ENCODE results near the gene IFTAP. TPM values are rescaled to one million over a fixed set of nuclear protein-coding genes. Genes with fewer than 3 reads are reported as not detected.
"Not testable (repeated sequence)": the region's sequence is repeated elsewhere in the genome, so short reads cannot be mapped to it uniquely, and the experiment has no call there.

IFTAP gene
- total RNA-seq, 1 experiment from 2014 or later = 13.1 TPM

DNA sequence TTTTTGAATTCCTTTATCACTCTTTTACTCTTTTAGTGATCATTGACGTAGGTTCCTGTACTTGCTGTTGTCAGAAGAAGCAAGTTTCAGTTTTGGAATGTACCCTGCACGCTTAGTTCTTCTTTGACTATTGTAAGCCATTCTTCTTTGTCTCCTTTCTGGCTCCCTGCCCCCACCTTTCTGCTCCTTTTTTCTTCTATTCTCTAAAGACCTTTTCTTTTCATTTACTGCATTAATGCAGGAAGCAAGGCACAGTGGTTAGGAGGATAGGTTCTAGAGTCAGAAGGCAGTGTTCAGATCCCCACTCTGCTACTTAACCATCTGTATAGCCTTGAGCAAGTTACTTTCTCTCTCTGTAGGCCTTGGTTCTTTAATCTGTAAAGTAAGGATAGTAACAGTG is 37.5 kb downstream of the IFTAP start:
- DNase-seq (ENCODE audit: unreplicated experiment) = no peak
- CTCF ChIA-PET = no interaction called here

DNA sequence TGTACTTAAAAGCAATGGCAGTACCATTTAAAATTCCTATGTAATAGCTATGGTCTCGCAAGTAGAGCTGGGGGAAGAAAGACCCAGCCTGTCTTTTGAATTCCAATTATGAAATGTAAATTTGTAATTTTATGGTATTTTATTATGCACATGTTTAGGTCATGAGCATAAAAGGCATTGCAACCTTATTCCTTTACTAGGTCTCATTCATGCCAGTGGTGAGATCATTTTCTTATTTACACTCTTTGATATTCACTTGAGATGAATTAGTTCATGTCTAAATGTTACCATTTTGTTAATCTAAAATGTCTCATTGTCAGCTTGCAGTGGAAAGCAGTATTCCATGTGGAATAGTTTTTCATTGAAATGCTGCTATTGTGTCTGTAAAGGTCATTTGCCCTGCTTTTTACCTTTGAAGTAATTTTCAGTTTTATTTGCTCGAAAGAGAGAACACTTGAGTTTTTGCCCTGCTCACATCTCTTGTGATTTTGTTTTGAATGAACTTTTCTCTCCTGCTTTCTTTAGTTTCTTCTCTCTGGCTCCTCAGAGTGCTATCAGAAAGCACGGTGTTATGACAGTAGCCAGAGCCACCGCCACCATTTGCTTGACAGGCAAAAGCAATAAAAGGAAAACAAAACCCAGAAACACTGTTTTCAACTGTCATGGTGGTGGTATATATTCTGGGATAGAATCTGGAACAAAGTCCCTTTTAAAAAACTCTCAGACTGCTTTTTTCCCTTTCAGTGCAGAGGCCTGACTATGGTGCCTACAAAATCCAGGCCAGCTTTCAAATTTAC is 41.0 kb downstream of the IFTAP start:
- Mint-ChIP-seq H3K27ac (ENCODE audit: low read depth, unreplicated experiment) (no peak overlapping the region), H3K4me1 (ENCODE audit: insufficient read depth, unreplicated experiment) (no peaks in the 10 kb centered on the region), H3K4me3 (ENCODE audit: unreplicated experiment) (no peak overlapping the region), H3K27me3 (ENCODE audit: insufficient read depth, unreplicated experiment) (no peaks in the 10 kb centered on the region), H3K36me3 (ENCODE audit: insufficient read depth, unreplicated experiment) (peaks cover 18% of the 10 kb centered on the region), H3K9me3 (ENCODE audit: unreplicated experiment) (no peaks in the 10 kb centered on the region)
- POLR2A ChIA-PET = no interaction called here
- no peak for DNase-seq (ENCODE audit: unreplicated experiment)
- no TSS peak for BruUV-seq (replicated peaks)
- intact Hi-C loops (cut with micrococcal nuclease) = no loop called here
- TF ChIP-seq, protein P1, sequence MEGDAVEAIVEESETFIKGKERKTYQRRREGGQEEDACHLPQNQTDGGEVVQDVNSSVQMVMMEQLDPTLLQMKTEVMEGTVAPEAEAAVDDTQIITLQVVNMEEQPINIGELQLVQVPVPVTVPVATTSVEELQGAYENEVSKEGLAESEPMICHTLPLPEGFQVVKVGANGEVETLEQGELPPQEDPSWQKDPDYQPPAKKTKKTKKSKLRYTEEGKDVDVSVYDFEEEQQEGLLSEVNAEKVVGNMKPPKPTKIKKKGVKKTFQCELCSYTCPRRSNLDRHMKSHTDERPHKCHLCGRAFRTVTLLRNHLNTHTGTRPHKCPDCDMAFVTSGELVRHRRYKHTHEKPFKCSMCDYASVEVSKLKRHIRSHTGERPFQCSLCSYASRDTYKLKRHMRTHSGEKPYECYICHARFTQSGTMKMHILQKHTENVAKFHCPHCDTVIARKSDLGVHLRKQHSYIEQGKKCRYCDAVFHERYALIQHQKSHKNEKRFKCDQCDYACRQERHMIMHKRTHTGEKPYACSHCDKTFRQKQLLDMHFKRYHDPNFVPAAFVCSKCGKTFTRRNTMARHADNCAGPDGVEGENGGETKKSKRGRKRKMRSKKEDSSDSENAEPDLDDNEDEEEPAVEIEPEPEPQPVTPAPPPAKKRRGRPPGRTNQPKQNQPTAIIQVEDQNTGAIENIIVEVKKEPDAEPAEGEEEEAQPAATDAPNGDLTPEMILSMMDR (IDR thresholded peaks at IDR 0.05; ENCODE audit: unreplicated experiment) = no peak
- CTCF ChIA-PET = interaction anchor here (0.7 kb wide), 1 partner anchor 23 kb away, joined by 3 read pairs; no protein-coding TSS in a partner anchor

More for the DNA sequence above, 37.5 kb downstream of the IFTAP start:
- Mint-ChIP-seq H3K27ac (ENCODE audit: low read depth, unreplicated experiment) (no peak overlapping the region), H3K4me1 (ENCODE audit: insufficient read depth, unreplicated experiment) (no peaks in the 10 kb centered on the region), H3K27me3 (ENCODE audit: insufficient read depth, unreplicated experiment) (no peaks in the 10 kb centered on the region), H3K4me3 (ENCODE audit: unreplicated experiment) (no peak overlapping the region), H3K36me3 (ENCODE audit: insufficient read depth, unreplicated experiment) (peaks cover 15% of the 10 kb centered on the region), H3K9me3 (ENCODE audit: unreplicated experiment) (no peaks in the 10 kb centered on the region)
- POLR2A ChIA-PET = no interaction called here
- intact Hi-C loops (cut with micrococcal nuclease) = no loop called here
- BruUV-seq (replicated peaks) = no TSS peak
- TF ChIP-seq, protein P1 (IDR thresholded peaks at IDR 0.05; ENCODE audit: unreplicated experiment) = no peak

DNA sequence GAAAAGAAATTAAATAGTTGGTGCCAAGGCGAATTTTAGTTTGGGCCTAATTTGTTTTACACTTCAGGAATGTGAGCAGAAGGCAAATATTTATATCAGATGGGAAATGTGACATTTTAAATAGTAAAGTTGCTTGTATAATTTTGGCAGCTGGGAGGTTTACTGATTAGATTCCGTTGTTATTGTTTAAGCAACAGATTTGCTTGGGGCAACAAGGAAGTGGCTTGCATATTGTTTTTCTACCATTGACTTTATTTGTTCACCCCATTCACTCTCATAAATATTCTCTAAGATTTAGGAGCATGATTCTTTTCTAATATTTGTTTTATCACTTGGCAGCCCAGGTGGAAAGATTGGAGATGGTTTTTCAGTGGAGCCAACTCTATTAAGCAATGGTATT is 44.3 kb downstream of the IFTAP start:
- H3K36me3 Mint-ChIP-seq (ENCODE audit: insufficient read depth, unreplicated experiment) = peaks cover 18% of the 10 kb centered on the region
- no peak overlapping the region for H3K4me3 Mint-ChIP-seq (ENCODE audit: unreplicated experiment)
- CTCF ChIA-PET = interaction anchor here (0.7 kb wide), 1 partner anchor 128 kb away, joined by 4 read pairs; the partner anchor contains the start of gene TRAF6
- BruUV-seq (replicated peaks) = no TSS peak
- DNase-seq (ENCODE audit: unreplicated experiment) = no peak
- TF ChIP-seq, protein P1 (IDR thresholded peaks at IDR 0.05; ENCODE audit: unreplicated experiment) = no peak
- no peak overlapping the region for H3K27ac Mint-ChIP-seq (ENCODE audit: low read depth, unreplicated experiment)
- no peaks in the 10 kb centered on the region for H3K27me3 Mint-ChIP-seq (ENCODE audit: insufficient read depth, unreplicated experiment)
- intact Hi-C loops (cut with micrococcal nuclease) = no loop called here
- no peaks in the 10 kb centered on the region for H3K4me1 Mint-ChIP-seq (ENCODE audit: insufficient read depth, unreplicated experiment)
- no peaks in the 10 kb centered on the region for H3K9me3 Mint-ChIP-seq (ENCODE audit: unreplicated experiment)
- POLR2A ChIA-PET = no interaction called here

DNA sequence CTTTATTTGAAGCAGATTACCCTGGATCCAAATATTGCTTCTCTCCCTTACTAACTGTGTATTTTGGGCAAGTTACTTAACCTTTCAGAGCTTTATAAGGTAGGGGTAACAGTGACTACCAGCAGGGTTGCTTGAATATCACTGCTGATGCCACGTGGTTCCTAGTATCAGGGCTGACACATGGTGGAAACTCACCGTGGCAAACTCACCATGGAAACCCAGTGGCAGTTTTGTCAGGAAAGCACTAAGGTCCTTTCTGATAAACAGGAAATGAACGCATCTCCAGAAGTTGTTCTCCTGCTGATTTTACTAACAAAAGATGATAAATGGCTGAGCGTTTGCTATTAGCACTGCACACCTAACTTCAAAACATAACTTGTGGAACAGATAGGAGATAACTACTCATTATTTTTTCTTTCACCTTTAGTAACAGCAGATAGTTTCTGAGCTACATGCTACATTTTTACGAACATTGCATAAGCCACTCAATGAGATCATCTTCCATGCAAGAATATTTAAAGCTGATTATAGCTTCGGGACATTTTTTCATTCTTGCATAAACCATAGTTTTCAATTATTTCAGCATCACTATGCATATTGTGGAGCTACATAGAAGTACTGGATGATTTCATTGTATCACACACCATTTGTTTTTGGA is 63.4 kb downstream of the IFTAP start:
- intact Hi-C loops (cut with micrococcal nuclease) = no loop called here
- Mint-ChIP-seq H3K4me3 (ENCODE audit: unreplicated experiment) (no peak overlapping the region), H3K36me3 (ENCODE audit: insufficient read depth, unreplicated experiment) (peaks cover 6% of the 10 kb centered on the region), H3K27me3 (ENCODE audit: insufficient read depth, unreplicated experiment) (no peaks in the 10 kb centered on the region), H3K27ac (ENCODE audit: low read depth, unreplicated experiment) (no peak overlapping the region), H3K4me1 (ENCODE audit: insufficient read depth, unreplicated experiment) (no peaks in the 10 kb centered on the region), H3K9me3 (ENCODE audit: unreplicated experiment) (no peaks in the 10 kb centered on the region)
- DNase-seq (ENCODE audit: unreplicated experiment) = no peak
- TF ChIP-seq, protein P1 (IDR thresholded peaks at IDR 0.05; ENCODE audit: unreplicated experiment) = no peak
- CTCF ChIA-PET = interaction anchor here (0.6 to 2.2 kb wide), 4 partner anchors 15 to 93 kb away, joined by 3 to 8 read pairs (median 3); no protein-coding TSS in a partner anchor
- BruUV-seq (replicated peaks) = no TSS peak
- POLR2A ChIA-PET = no interaction called here

DNA sequence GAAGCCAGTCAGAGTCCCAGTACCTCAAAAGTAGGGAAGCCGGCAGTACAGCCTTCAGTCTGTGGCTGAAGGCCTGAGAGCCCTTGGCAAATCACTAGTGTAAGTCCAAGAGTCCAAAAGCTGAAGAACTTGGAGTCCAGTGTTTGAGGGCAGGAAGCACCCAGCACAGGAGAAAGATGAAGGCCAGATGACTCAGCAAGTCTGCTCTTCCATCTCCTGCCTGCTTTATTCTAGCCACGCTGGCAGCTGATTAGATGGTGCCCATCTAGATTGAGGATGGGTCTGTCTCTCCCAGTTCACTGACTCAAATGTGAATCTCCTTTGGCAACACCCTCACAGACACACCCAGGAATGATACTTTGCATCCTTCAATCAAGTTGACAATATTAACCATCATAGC is 67.1 kb downstream of the IFTAP start:
- H3K4me3 Mint-ChIP-seq (ENCODE audit: unreplicated experiment); H3K9me3 Mint-ChIP-seq (ENCODE audit: unreplicated experiment); H3K27me3 Mint-ChIP-seq (ENCODE audit: insufficient read depth, unreplicated experiment); BruUV-seq (replicated peaks); H3K36me3 Mint-ChIP-seq (ENCODE audit: insufficient read depth, unreplicated experiment); POLR2A ChIA-PET; H3K4me1 Mint-ChIP-seq (ENCODE audit: insufficient read depth, unreplicated experiment); intact Hi-C loops (cut with micrococcal nuclease); DNase-seq (ENCODE audit: unreplicated experiment); H3K27ac Mint-ChIP-seq (ENCODE audit: low read depth, unreplicated experiment): not testable (repeated sequence)
- CTCF ChIA-PET = interaction anchor here (0.7 to 1.9 kb wide), 3 partner anchors 11 to 134 kb away, joined by 3 to 10 read pairs (median 3); no protein-coding TSS in a partner anchor
